Endodermal cell (in vitro differentiated cells): ENCODE data around the gene ATXN10. TPM values are rescaled to one million over a fixed set of nuclear protein-coding genes. Genes with fewer than 3 reads are reported as not detected.
A peak's percentile ranks its signal among the peaks of the same experiment; 100 is the strongest.

Experiments used
- DNase-seq: peaks from one replicate; pipeline ENCODE4 v3.0.0-alpha.2; 2017
- H3K27ac ChIP-seq: 2 replicates; pipeline ENCODE4 v1.5.1; 2013; ENCODE audit warnings: mild to moderate bottlenecking, low read depth, low read length, moderate library complexity
- H3K27me3 ChIP-seq: 2 replicates; pipeline ENCODE4 v1.6.1; 2013; ENCODE audit warnings: mild to moderate bottlenecking, low read length, moderate library complexity; ENCODE audit not compliant: insufficient read depth, control insufficient read depth, poor library complexity, severe bottlenecking
- H3K36me3 ChIP-seq: 2 replicates; pipeline ENCODE4 v1.7.0; 2013; ENCODE audit warnings: mild to moderate bottlenecking, low read length, moderate library complexity; ENCODE audit not compliant: control insufficient read depth, insufficient read depth
- H3K4me1 ChIP-seq: one replicate; pipeline ENCODE4 v1.7.0; 2013; ENCODE audit warnings: low read length; ENCODE audit not compliant: control insufficient read depth, insufficient read depth
- H3K4me3 ChIP-seq: 2 replicates; pipeline ENCODE4 v1.5.1; 2013; ENCODE audit warnings: mild to moderate bottlenecking, low read length, moderate library complexity
- H3K9ac ChIP-seq: 2 replicates; pipeline ENCODE4 v1.6.1; 2013; ENCODE audit warnings: mild to moderate bottlenecking, low read length, moderate library complexity; ENCODE audit not compliant: poor library complexity, severe bottlenecking; ENCODE audit errors: extremely low read depth
- H3K9me3 ChIP-seq: 2 replicates; pipeline ENCODE4 v1.6.1; 2013; ENCODE audit warnings: mild to moderate bottlenecking, low read length, moderate library complexity; ENCODE audit not compliant: control insufficient read depth
- H3K27ac Mint-ChIP-seq: 2 replicates; pipeline ENCODE4 v1.8.0; 2020; ENCODE audit warnings: mixed read lengths
- H3K27me3 Mint-ChIP-seq: 2 replicates; pipeline ENCODE4 v1.8.0; 2021; ENCODE audit warnings: mild to moderate bottlenecking, mixed read lengths; ENCODE audit not compliant: insufficient read depth
- H3K36me3 Mint-ChIP-seq: 2 replicates; pipeline ENCODE4 v1.8.0; 2020; ENCODE audit warnings: low read depth, mixed read lengths
- H3K4me1 Mint-ChIP-seq: 2 replicates; pipeline ENCODE4 v1.8.0; 2020; ENCODE audit warnings: mixed read lengths
- H3K4me3 Mint-ChIP-seq: 2 replicates; pipeline ENCODE4 v1.8.0; 2020; ENCODE audit warnings: mild to moderate bottlenecking, moderate library complexity, mixed read lengths
- H3K9me3 Mint-ChIP-seq: 2 replicates; pipeline ENCODE4 v1.8.0; 2020; ENCODE audit warnings: mild to moderate bottlenecking, mixed read lengths
- CTCF ChIP-seq: fragments of 200-600 bp; sonication (generic); conservative IDR thresholded peaks from 2 replicates; pipeline ENCODE4 v1.5.0; 2021; ENCODE audit warnings: antibody characterized with exemption, mild to moderate bottlenecking
- WGBS, 2 experiments: methylation state at CpG; one replicate each; pipeline versions ENCODE4 v1.1.5 to v1.1.7; 2013; ENCODE audit warnings: missing lambda C conversion rate in 2 of 2, mixed read lengths in 1 of 2; ENCODE audit not compliant: insufficient coverage in 1 of 2, insufficient read length in 1 of 2; 5-methylcytosine and 5-hydroxymethylcytosine counted together
- total RNA-seq, 2 donors: library from RNA; stranded (reverse); fragmentation: NEBNext Ultra II Directional in 1 of 2; extraction: Animal tissue kit (Norgen Biotek cat#: 25700) in 1 of 2; gene quantifications; 2 replicates in 1 of 2; 3 replicates in 1 of 2; pipeline ENCODE4 v1.2.1, GENCODE V29; 2021

The ATXN10 gene
- total RNA-seq, 2 donors from 2014 or later: 223 to 266 TPM

DNA sequence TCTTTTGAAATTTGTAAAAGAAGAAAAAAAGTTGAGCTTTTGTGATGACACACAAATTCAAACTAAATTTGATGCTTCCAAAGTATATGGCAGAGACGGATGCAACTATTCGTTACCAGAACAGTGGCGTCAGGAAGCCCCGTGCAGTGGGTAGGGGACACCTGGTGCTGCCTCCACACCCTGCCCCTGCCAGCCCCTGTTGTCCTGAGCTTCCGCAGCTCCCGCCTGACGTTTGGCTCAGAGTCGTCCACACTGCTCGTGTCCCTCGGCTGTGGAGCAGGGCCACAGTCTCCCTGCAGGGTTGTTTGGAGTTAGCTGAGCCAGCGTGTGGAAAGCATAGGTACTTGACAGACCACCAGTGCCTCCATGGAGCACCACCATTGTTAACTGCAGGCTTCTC, 86.3 kb downstream of the ATXN10 start:
- Histone ChIP-seq H3K9ac (no peak overlapping the region), H3K27ac (no peak overlapping the region), H3K36me3 (peaks cover 24% of the 10 kb centered on the region), H3K9me3 (peaks cover 22% of the 10 kb centered on the region), H3K27me3 (no peaks in the 10 kb centered on the region), H3K4me3 (no peak overlapping the region), H3K4me1 (peaks cover 13% of the 10 kb centered on the region)
- H3K4me1 Mint-ChIP-seq: peaks cover 18% of the 10 kb centered on the region
- no peaks in the 10 kb centered on the region for H3K27me3 Mint-ChIP-seq
- TF ChIP-seq CTCF: no peak
- no peak for DNase-seq
- H3K4me3 Mint-ChIP-seq: no peak overlapping the region
- 95 to 96% methylated on average over 11 of the region's 11 CpGs for WGBS, 2 experiments
- peaks cover 37% of the 10 kb centered on the region for H3K36me3 Mint-ChIP-seq
- H3K27ac Mint-ChIP-seq: no peak overlapping the region
- peaks cover 11% of the 10 kb centered on the region for H3K9me3 Mint-ChIP-seq

GRCh38 chr22:45758603-45759002, 87.0 kb downstream of the ATXN10 start:
- peaks cover 22% of the 10 kb centered on the region for H3K9me3 ChIP-seq
- DNase-seq: no peak
- H3K4me3 Mint-ChIP-seq: no peak overlapping the region
- H3K4me1 Mint-ChIP-seq: peaks cover 25% of the 10 kb centered on the region
- H3K27me3 Mint-ChIP-seq: no peaks in the 10 kb centered on the region
- H3K4me1 ChIP-seq: peaks cover 17% of the 10 kb centered on the region
- peaks cover 11% of the 10 kb centered on the region for H3K9me3 Mint-ChIP-seq
- no peak overlapping the region for H3K9ac ChIP-seq
- H3K36me3 Mint-ChIP-seq: peaks cover 35% of the 10 kb centered on the region
- TF ChIP-seq CTCF: no peak
- no peak overlapping the region for H3K27ac Mint-ChIP-seq
- WGBS, 2 experiments: 97% methylated on average over 6 to 7 of the region's 7 CpGs
- H3K27ac ChIP-seq: no peak overlapping the region
- no peak overlapping the region for H3K4me3 ChIP-seq
- H3K36me3 ChIP-seq: peaks cover 24% of the 10 kb centered on the region
- no peaks in the 10 kb centered on the region for H3K27me3 ChIP-seq

- H3K36me3 ChIP-seq: peaks cover 39% of the 10 kb centered on the region
- WGBS, 2 experiments: 88 to 100% methylated on average over 2 of the region's 2 CpGs
- no peak for TF ChIP-seq CTCF
- DNase-seq: no peak
- no peaks in the 10 kb centered on the region for H3K27me3 ChIP-seq
- H3K4me3 Mint-ChIP-seq: no peak overlapping the region
- H3K9ac ChIP-seq: no peak overlapping the region
- H3K36me3 Mint-ChIP-seq: peaks cover 38% of the 10 kb centered on the region
- peaks cover 35% of the 10 kb centered on the region for H3K4me1 Mint-ChIP-seq
- H3K27ac ChIP-seq: no peak overlapping the region
- H3K27me3 Mint-ChIP-seq: no peaks in the 10 kb centered on the region
- H3K4me1 ChIP-seq: peaks cover 22% of the 10 kb centered on the region
- peak overlapping the region; percentile 61 for H3K27ac Mint-ChIP-seq
- peaks cover 11% of the 10 kb centered on the region for H3K9me3 Mint-ChIP-seq
- peak overlapping the region; percentile 27 for H3K4me3 ChIP-seq
- peaks cover 22% of the 10 kb centered on the region for H3K9me3 ChIP-seq
These were observed 89.0 kb downstream of the ATXN10 start for GRCh38 chr22:45760682-45761081.
